Measurements from ENCODE around the gene PRORP. TPM values are rescaled to one million over a fixed set of nuclear protein-coding genes. Genes with fewer than 3 reads are reported as not detected.

PRORP gene
- total and polyA plus RNA-seq, 2 experiments from 2014 or later = 28.8 to 50.4 TPM

DNA sequence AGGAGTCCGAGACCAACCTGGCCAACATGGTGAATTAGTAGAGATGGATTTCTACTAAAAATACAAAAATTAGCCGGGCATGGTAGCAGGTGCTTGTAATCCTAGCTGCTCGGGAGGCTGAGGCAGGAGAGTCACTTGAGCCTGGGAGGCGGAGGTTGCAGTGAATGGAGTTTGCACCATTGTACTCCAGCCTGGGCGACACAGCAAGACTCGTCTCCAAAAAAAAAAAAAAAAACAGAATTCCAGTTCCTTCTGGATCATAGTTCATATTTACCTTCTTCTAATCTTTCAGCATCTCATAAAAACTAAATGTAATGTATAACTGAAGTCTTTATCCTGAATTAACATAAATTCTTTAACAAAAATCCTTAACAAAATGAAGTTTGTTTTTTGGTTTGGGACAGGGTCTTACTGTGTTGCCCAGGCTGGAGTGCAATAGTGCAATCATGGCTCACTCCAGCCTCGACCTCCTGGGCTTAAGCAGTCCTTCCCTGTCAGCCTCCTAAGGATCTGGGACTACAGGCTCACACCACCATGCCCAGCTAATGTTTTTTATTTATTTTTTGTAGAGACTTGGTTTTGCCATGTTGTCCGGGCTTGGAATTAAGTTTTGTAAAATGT lies 38.7 kb upstream of the PRORP start:
- Mint-ChIP-seq H3K27me3 (ENCODE audit: insufficient read depth, low read depth, poor library complexity) (no peaks in the 10 kb centered on the region), H3K4me3 (no peak overlapping the region), H3K4me1 (no peaks in the 10 kb centered on the region), H3K27ac (no peak overlapping the region), H3K36me3 (ENCODE audit: low read depth) (peaks cover 25% of the 10 kb centered on the region; the same call in 2 of the 3 replicates), H3K9me3 (no peaks in the 10 kb centered on the region)
- H3K4me3 ChIP-seq = no peak overlapping the region
- no peaks in the 10 kb centered on the region for H3K27me3 ChIP-seq (ENCODE audit: insufficient read depth)
- no peak for DNase-seq (ENCODE audit: low spot score)
- H3K4me2 ChIP-seq = no peak overlapping the region
- no peaks in the 10 kb centered on the region for H3K4me1 ChIP-seq (ENCODE audit: insufficient read depth)
- no peak overlapping the region for H2AFZ ChIP-seq
- H4K20me1 ChIP-seq (replicated peaks; ENCODE audit: insufficient read depth) = no peaks in the 10 kb centered on the region; the same call in 1 of the 2 replicates
- no peak for ATAC-seq
- H3F3A ChIP-seq (replicated peaks; ENCODE audit: low read depth) = no peaks in the 10 kb centered on the region
- no peak overlapping the region for H3K27ac ChIP-seq (ENCODE audit: low read depth)
- no peaks in the 10 kb centered on the region for H3K79me2 ChIP-seq (replicated peaks; ENCODE audit: insufficient read depth)
- no peaks in the 10 kb centered on the region for H3K9me2 ChIP-seq (ENCODE audit: insufficient read depth)
- TF ChIP-seq, protein P1, sequence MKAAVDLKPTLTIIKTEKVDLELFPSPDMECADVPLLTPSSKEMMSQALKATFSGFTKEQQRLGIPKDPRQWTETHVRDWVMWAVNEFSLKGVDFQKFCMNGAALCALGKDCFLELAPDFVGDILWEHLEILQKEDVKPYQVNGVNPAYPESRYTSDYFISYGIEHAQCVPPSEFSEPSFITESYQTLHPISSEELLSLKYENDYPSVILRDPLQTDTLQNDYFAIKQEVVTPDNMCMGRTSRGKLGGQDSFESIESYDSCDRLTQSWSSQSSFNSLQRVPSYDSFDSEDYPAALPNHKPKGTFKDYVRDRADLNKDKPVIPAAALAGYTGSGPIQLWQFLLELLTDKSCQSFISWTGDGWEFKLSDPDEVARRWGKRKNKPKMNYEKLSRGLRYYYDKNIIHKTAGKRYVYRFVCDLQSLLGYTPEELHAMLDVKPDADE (IDR thresholded peaks at IDR 0.05) = no peak
- TF ChIP-seq CREB1 (CRISPR knock-in tag; IDR thresholded peaks at IDR 0.05; ENCODE audit: low read depth) = no peak
- no peak for TF ChIP-seq STAT1 (IDR thresholded peaks at IDR 0.05; ENCODE audit: unreplicated experiment)
- no peak for TF ChIP-seq NANOG (IDR thresholded peaks at IDR 0.05; ENCODE audit: borderline replicate concordance)
- TF ChIP-seq ZNF114 (CRISPR knock-in tag; IDR thresholded peaks at IDR 0.05) = no peak
- TF ChIP-seq, protein P2, sequence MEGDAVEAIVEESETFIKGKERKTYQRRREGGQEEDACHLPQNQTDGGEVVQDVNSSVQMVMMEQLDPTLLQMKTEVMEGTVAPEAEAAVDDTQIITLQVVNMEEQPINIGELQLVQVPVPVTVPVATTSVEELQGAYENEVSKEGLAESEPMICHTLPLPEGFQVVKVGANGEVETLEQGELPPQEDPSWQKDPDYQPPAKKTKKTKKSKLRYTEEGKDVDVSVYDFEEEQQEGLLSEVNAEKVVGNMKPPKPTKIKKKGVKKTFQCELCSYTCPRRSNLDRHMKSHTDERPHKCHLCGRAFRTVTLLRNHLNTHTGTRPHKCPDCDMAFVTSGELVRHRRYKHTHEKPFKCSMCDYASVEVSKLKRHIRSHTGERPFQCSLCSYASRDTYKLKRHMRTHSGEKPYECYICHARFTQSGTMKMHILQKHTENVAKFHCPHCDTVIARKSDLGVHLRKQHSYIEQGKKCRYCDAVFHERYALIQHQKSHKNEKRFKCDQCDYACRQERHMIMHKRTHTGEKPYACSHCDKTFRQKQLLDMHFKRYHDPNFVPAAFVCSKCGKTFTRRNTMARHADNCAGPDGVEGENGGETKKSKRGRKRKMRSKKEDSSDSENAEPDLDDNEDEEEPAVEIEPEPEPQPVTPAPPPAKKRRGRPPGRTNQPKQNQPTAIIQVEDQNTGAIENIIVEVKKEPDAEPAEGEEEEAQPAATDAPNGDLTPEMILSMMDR (conservative IDR thresholded peaks at IDR 0.05; ENCODE audit: low read depth in 2 of 2) = no peak
- H3K36me3 ChIP-seq (ENCODE audit: insufficient read depth) = peaks cover 6% of the 10 kb centered on the region; the same call in 1 of the 2 replicates

DNA sequence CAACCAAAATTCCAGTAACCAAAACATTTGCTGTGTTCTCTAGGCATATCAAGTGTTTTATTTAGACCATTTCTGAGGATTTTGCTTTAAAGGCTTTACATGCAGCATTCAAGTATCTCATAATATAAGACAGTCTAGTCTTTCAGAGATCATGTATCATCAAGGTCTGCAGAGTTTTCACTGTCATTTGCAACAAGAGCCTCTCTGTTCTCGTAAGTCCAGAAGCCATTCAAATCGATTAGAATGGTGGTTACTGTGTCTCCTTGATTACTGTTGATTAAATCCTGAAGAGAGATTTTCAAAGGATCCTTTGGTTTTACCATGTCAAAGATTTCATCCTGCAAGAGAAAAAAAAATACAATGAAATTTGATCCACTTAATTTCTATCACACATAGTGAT lies 36.9 kb upstream of the PRORP start:
- H3F3A ChIP-seq (replicated peaks; ENCODE audit: low read depth) = no peaks in the 10 kb centered on the region
- H3K36me3 ChIP-seq (ENCODE audit: insufficient read depth) = peaks cover 6% of the 10 kb centered on the region; the same call in 1 of the 2 replicates
- no peaks in the 10 kb centered on the region; the same call in 1 of the 2 replicates for H4K20me1 ChIP-seq (replicated peaks; ENCODE audit: insufficient read depth)
- no peaks in the 10 kb centered on the region for H3K27me3 ChIP-seq (ENCODE audit: insufficient read depth)
- no peaks in the 10 kb centered on the region for H3K9me3 Mint-ChIP-seq
- H3K27me3 Mint-ChIP-seq (ENCODE audit: insufficient read depth, low read depth, poor library complexity) = no peaks in the 10 kb centered on the region
- DNase-seq (ENCODE audit: low spot score) (no peak), ATAC-seq (no peak)
- H3K4me2 ChIP-seq = no peak overlapping the region
- no peaks in the 10 kb centered on the region for H3K9me2 ChIP-seq (ENCODE audit: insufficient read depth)
- H3K36me3 Mint-ChIP-seq (ENCODE audit: low read depth) = peaks cover 30% of the 10 kb centered on the region; the same call in 2 of the 3 replicates
- no peak overlapping the region for H3K27ac Mint-ChIP-seq
- H3K79me2 ChIP-seq (replicated peaks; ENCODE audit: insufficient read depth) = no peaks in the 10 kb centered on the region
- H3K4me3 Mint-ChIP-seq = no peak overlapping the region
- no peaks in the 10 kb centered on the region for H3K4me1 ChIP-seq (ENCODE audit: insufficient read depth)
- no peak overlapping the region for H3K4me3 ChIP-seq
- no peak overlapping the region for H2AFZ ChIP-seq
- H3K27ac ChIP-seq (ENCODE audit: low read depth) = no peak overlapping the region
- H3K4me1 Mint-ChIP-seq = no peaks in the 10 kb centered on the region
- TF ChIP-seq STAT1 (IDR thresholded peaks at IDR 0.05; ENCODE audit: unreplicated experiment) (no peak), JUNB (IDR thresholded peaks at IDR 0.05; ENCODE audit: unreplicated experiment) (no peak), CREB1 (CRISPR knock-in tag; IDR thresholded peaks at IDR 0.05; ENCODE audit: low read depth) (no peak), EZH2phosphoT487 (IDR thresholded peaks at IDR 0.05; ENCODE audit: unreplicated experiment) (no peak), ZNF331 (CRISPR knock-in tag; IDR thresholded peaks at IDR 0.05; ENCODE audit: low read depth) (no peak), POLR2AphosphoS5 (IDR thresholded peaks at IDR 0.05; ENCODE audit: low read depth) (no peak), EZH2 (IDR thresholded peaks at IDR 0.05; ENCODE audit: low read depth, unreplicated experiment) (no peak), ZNF114 (CRISPR knock-in tag; IDR thresholded peaks at IDR 0.05) (no peak), NANOG (IDR thresholded peaks at IDR 0.05; ENCODE audit: borderline replicate concordance) (no peak)
- TF ChIP-seq, protein P1 (IDR thresholded peaks at IDR 0.05) = no peak
- TF ChIP-seq, protein P2 (conservative IDR thresholded peaks at IDR 0.05; ENCODE audit: low read depth in 2 of 2) = no peak
- TF ChIP-seq, protein P3, sequence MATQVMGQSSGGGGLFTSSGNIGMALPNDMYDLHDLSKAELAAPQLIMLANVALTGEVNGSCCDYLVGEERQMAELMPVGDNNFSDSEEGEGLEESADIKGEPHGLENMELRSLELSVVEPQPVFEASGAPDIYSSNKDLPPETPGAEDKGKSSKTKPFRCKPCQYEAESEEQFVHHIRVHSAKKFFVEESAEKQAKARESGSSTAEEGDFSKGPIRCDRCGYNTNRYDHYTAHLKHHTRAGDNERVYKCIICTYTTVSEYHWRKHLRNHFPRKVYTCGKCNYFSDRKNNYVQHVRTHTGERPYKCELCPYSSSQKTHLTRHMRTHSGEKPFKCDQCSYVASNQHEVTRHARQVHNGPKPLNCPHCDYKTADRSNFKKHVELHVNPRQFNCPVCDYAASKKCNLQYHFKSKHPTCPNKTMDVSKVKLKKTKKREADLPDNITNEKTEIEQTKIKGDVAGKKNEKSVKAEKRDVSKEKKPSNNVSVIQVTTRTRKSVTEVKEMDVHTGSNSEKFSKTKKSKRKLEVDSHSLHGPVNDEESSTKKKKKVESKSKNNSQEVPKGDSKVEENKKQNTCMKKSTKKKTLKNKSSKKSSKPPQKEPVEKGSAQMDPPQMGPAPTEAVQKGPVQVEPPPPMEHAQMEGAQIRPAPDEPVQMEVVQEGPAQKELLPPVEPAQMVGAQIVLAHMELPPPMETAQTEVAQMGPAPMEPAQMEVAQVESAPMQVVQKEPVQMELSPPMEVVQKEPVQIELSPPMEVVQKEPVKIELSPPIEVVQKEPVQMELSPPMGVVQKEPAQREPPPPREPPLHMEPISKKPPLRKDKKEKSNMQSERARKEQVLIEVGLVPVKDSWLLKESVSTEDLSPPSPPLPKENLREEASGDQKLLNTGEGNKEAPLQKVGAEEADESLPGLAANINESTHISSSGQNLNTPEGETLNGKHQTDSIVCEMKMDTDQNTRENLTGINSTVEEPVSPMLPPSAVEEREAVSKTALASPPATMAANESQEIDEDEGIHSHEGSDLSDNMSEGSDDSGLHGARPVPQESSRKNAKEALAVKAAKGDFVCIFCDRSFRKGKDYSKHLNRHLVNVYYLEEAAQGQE (IDR thresholded peaks at IDR 0.05; ENCODE audit: unreplicated experiment) = no peak
